Brain pericyte (primary cell): Measurements from ENCODE around the gene LRRFIP1.
"Not testable (repeated sequence)": the region's sequence is repeated elsewhere in the genome, so short reads cannot be mapped to it uniquely, and the experiment has no call there.

ENCODE experiments used
- DNase-seq: peaks from one replicate; pipeline ENCODE4 v3.0.0-alpha.2; 2012; ENCODE audit warnings: low read depth, low spot score

LRRFIP1 gene

GRCh38 chr2:237744613-237745249 is 117.3 kb downstream of the LRRFIP1 start:
- DNase-seq, result no peak

GRCh38 chr2:237745250-237745613 is 117.8 kb downstream of the LRRFIP1 start:
- no peak for DNase-seq

- no peak for DNase-seq
Measured at GRCh38 chr2:237746302-237747080, 119.1 kb downstream of the LRRFIP1 start.

DNA sequence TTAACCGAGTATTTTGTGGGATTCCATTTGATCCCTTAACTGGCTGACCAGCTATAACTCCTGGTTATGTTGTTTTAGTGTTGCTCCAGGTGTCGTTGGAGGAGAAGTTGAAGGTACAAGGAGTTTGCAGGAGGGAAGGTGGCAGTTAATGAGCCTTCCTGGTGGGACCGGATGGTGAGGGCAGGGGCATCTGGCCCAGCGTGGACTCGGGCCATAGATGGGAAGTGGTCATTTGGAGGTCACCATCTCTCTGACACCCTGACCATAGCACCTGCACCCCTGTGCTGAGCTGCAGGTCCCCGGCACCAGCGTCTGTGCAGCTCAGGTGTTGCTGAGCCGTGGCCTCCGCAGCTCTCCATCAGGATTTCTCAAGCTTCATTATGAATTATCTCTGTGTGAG is 119.8 kb downstream of the LRRFIP1 start:
- no peak for DNase-seq

DNA sequence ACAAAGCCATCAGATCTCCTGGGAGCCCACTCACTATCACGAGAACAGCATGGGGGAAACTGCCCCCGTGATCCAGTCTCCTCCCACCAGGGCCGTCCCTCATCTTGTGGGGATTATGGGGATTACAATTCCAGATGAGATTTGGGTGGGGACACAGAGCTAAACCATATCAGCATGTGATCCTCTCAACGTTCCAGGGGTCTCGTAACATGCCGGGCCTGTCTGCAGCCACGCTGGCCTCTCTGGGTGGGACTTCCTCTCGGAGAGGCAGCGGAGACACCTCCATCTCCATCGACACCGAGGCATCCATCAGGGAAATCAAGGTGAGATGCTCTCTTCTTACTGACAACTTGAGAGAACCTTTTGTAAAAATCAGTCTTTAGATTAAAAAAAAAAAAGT is 121.6 kb downstream of the LRRFIP1 start:
- DNase-seq, result no peak

DNA sequence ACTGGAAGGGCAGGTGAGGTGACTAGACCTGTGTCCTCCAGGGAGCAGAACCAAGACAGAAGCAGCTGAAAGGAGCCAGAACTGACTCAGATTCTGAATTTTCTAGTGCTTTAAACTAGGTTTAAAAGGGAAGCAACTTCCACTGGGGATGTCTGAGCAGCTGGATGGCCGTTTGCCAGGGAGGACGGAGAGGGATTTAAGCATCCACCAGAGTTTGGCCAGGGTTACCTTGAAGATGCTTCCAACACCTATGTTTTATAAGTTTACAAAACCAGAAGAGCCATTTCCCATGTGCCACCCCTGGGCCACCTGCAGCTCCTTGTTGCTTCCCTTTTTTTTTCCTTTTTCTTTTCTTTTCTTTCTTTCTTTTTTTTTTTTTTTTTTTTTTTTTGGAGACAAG is 122.6 kb downstream of the LRRFIP1 start:
- no peak for DNase-seq

DNA sequence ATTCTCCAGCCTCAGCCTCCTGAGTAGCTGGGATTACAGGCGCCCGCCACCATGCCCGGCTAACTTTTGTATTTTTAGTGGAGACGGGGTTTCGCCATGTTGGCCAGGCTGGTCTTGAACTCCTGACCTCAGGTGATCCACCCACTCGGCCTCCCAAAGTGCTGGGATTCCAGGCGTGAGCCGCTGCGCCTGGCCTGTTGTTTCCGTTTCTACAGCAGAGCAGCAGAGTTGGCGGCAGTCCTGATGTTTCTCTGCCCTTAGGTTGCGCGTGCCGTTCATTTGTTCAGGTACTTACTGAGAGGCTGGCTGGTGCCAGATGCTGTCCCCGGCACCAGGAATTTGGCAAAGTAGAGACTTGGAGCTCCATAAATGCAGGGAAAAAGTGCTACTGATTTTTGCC is 123.1 kb downstream of the LRRFIP1 start:
- DNase-seq, result not testable (repeated sequence)

DNA sequence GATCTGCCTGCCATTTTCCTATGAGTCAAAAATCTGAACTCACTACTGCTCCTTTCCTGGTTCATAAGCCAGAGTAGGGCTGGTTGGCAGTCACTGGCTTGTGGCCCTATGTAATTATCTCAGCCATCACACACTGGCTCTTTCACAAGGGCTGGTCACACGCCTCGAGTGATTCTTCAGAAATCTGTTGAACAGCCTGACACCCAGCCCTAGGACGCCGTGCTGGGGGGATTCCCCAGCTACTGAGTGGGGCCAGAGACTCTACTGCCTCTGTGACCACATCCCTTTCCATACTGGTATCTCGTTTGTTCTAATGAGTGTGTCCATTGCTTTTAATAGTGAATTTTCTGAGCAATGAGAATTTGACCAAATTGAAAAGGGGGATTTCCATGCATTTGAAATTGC is 125.4 kb downstream of the LRRFIP1 start:
- DNase-seq, result no peak

- no peak for DNase-seq
Measured at GRCh38 chr2:237754182-237754581, 126.8 kb downstream of the LRRFIP1 start.

- DNase-seq, result no peak
Measured at GRCh38 chr2:237754626-237755248, 127.3 kb downstream of the LRRFIP1 start.

GRCh38 chr2:237757616-237758015 is 130.2 kb downstream of the LRRFIP1 start:
- DNase-seq, result no peak

GRCh38 chr2:237758185-237758584 is 130.8 kb downstream of the LRRFIP1 start:
- no peak for DNase-seq

GRCh38 chr2:237759176-237759575 is 131.8 kb downstream of the LRRFIP1 start:
- no peak for DNase-seq

DNA sequence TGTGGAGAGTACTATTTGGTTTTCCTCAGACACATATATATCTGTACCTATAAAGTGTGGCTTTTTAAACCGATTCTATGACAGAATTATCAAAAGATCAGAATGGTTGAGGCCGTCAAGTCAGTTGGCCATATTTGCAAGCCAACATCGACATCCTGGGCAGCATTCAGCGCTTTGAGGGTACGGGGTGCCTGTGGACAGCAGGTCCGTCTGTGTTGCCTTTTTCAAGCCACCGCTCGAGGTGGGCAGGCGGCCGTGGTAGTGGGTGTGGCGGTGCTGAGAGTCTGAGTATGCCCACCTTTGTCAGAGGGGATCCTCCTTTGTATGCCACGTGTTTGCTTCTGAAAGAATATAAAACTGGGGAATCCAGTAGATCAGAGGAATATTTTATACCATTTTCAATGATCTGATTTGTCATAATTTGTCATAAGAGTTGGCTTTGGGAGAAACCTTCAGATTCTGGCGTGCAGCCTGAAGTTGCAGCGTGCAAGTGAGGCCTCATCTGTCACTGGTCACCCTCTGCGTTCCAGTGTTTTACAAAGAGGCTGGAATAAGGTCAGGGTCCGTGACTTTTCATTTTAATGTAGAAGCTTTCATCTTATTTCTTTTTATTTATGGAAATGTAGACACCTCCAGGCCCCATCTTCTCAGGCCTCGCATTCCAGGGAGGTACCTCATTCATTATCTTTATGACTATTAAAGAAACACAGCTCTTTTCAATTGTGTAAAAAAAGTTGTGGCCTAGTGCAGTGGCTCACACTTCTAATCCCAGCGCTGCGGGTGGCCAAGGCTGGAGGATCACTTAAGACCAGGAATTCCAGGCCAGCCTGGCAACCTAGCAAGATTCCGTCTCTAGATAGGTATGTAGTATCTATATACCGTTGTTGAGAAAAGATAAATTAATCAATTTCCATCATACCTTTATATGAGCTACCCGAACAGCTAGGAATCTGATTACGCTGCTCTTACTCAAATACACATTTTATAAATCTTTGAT is 133.4 kb downstream of the LRRFIP1 start:
- DNase-seq, result no peak

GRCh38 chr2:237762291-237763182 is 135.2 kb downstream of the LRRFIP1 start:
- not testable (repeated sequence) for DNase-seq

GRCh38 chr2:237763812-237764211 is 136.4 kb downstream of the LRRFIP1 start:
- DNase-seq, result no peak

DNA sequence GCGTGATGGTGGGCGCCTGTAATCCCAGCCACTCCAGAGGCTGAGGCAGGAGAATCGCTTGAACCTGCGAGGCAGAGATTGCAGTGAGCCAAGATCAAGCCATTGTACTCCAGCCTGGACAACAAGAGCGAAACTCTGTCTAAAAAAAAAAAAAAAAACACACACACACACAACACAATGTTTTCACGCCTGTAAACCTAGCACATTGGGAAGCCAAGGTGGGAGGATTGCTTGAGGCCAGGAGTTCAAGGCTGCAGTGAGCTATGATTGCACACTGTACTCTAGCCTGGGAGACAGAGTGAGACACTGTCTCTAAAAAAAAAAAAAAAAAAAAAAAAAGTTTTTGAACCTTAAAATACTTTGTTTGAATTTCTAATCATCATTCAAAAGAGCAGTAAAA is 137.7 kb downstream of the LRRFIP1 start:
- not testable (repeated sequence) for DNase-seq

DNA sequence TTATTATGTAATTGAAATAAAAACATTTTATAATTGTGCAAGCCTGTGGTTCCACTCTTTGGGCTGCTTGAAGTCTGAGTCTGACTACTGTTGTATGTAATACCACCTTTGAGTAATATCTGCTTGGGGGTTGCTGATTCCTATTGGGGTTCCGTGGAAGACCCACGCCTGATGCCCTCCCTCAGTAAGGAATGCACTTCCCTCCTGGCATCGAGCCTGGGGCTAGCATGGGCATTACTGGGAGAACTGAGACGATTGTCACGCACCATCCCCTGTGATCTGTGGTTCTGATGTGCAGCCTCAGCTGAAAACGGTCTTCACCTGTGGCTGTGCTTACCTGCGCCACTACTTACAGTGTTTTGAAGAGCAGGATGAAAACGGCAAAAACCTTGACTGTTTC is 138.5 kb downstream of the LRRFIP1 start:
- no peak for DNase-seq

DNA sequence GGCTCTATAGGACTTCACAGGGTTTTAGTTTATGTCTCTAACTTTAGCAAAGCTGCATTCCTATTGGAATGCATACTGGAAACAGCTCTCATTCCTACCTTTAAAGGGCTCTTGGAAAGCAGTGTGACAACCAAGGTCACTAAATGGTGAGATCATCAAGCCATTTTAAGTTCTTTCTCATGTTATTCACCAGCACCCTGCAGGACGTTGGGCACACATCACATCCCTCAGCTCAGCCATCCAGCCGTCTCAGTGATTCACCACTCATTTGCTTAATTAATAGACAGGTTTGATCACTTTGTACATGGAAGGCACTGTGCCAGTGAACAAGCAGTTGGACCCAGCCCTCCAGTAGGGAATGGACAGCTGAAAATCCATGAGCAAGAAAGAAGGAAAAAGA is 139.0 kb downstream of the LRRFIP1 start:
- no peak for DNase-seq

DNA sequence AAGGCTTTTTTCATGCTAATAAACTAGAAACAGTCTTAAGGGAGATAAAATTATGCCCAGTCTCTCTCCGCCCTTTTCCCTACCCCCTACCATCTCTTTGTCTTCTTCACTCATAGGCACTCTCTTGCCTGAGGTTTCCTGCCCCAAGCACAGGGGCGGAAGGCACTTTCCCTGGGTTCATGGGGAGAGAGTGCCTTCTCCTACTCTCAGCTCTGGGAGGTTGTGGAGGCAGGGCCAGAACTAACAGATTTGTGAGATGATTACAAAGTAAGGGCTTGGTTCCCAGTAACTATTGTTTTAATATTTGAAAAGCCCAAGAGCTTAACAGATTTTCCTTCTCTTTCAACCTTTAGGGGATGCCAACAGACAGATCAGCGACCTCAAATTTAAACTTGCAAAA is 145.1 kb downstream of the LRRFIP1 start:
- no peak for DNase-seq

GRCh38 chr2:237773826-237774225 is 146.4 kb downstream of the LRRFIP1 start:
- no peak for DNase-seq
